ENCODE data around the gene CPLX1.
"Not testable (repeated sequence)": the region's sequence is repeated elsewhere in the genome, so short reads cannot be mapped to it uniquely, and the experiment has no call there.

CPLX1 gene

DNA sequence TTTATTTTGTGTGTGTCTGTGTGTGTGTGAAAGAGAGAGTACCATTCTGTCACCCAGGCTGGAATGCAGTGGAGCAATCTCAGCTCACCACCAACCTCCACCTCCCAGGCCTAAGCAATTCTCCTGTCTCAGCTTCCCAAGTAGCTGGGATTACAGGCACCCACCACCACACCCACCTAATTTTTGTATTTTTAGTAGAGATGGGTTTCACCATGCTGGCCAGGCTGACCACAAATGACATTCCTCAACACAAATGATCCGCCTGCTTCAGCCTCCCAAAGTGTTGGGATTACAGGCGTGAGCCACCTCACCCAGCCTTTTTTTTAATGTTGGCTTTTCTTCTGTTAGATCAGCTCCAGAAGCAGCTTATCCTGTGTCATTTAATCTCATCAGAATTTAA is 50.4 kb downstream of the CPLX1 start:
- DNase-seq (ENCODE audit: low spot score) = not testable (repeated sequence)

DNA sequence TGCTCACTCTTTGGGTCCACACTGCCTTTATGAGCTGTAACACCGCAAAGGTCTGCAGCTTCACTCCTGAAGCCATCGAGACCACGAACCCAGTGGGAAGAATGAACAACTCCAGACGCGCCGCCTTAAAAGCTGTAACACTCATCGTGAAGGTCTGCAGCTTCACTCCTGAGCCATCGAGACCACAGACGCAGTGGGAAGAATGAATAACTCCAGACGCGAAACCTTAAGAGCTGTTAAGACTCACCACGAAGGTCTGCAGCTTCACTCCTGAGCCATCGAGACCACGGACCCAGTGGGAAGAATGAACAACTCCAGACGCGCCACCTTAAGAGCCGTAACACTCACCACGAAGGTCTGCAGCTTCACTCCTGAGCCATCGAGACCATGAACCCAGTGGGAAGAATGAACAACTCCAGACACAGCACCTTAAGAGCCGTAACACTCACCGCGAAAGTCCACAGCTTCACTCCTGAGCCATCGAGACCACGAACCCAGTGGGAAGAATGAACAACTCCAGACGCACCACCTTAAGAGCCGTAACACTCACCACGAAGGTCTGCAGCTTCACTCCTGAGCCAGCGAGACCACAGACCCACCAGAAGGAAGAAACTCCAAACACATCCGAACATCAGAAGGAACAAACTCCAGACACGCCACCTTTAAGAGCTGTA is 51.4 kb downstream of the CPLX1 start:
- DNase-seq (ENCODE audit: low spot score) = not testable (repeated sequence)

DNA sequence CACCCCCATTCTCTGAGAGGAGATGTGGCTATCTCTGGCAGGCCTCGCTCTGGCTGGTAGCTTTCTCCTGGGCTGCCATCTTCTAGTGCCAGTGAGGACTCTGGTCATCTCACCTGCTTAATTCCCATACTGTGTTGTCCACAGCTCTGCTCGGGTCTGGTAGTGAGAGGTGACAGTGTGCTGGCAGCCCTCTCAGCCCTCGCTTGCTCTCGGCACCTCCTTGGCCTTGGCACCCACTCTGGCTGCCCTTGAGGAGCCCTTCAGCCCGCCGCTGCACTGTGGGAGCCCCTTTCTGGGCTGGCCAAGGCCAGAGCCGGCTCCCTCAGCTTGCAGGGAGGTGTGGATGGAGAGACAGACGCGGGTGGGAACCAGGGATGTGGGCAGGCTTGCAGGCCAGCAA is 52.7 kb downstream of the CPLX1 start:
- DNase-seq (ENCODE audit: low spot score) = no peak

DNA sequence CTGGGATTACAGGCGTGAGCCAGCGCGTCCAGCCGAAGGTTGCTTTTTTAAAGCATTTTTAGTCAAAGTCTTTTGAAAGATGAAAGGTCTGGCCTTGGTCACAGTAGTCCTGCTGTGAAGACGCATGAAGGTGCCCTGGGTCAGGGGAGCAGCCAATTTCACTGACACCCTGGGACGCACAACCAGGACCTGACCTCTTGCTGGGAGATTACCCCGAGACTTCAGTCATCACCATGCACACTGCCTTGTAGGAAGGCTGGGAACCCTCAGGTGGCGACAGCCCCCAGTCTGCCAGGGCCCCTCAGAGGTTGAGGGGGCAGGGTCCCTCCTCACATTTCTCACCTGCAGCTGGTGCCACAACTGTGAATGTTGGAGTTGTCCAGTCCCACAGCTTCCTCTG is 53.2 kb downstream of the CPLX1 start:
- no peak for DNase-seq (ENCODE audit: low spot score)

DNA sequence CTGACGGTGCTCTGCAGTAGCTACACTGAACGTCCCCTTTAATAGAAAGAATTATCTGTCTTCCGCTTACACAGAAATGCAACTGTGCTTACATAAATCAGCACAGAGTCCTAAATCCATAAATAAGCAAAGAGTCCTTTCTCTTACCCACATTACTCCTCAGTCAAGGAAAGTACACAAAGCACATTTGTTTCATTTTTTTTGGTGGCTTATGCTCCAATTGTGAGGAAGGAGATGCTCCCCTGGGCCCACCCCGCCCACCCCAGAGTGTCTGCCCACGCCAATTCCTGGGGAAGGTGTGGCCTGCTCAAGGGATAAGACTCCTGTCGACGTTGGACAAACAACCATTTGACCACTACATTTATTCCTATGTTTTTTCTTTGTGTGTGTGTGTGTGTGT is 53.8 kb downstream of the CPLX1 start:
- DNase-seq (ENCODE audit: low spot score) = peak; percentile 69

DNA sequence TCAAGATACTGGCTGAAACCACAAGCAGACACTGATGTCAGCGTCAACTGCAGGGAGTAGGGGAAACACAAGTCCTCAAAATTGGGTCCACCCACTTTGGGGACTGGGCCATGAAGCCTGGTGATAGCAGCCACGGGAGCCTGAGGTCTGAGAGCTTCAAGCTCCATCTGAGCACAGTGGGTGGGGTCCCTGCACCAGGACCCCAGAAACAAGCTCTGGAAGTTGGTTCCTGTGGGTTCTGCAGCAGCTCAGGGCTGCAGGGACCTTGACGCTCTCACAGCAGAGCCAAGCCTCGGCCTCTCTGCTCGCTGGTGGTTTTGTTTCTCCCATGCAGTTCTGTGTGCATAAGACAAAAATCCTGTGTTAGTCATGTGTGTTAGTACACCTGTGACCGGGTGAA is 54.5 kb downstream of the CPLX1 start:
- DNase-seq (ENCODE audit: low spot score) = no peak

DNA sequence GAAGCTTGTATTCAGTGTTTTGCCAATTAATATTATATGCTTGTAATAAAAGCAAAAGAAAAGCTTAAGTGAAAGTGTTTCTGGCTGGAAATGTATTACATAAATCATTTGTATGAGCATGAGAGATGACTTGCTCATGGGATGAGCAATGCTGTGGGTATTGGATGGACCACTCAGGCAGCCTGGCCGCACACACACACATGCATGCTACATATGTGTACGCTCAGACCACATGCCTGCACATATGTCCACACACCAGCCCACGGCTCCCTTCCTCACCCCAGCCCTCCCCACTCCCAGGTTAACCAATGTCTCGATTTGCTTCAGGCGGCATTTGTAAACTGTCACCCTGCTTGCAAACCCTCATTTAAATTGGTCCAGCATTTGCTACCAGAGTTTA is 55.9 kb downstream of the CPLX1 start:
- DNase-seq (ENCODE audit: low spot score) = no peak

DNA sequence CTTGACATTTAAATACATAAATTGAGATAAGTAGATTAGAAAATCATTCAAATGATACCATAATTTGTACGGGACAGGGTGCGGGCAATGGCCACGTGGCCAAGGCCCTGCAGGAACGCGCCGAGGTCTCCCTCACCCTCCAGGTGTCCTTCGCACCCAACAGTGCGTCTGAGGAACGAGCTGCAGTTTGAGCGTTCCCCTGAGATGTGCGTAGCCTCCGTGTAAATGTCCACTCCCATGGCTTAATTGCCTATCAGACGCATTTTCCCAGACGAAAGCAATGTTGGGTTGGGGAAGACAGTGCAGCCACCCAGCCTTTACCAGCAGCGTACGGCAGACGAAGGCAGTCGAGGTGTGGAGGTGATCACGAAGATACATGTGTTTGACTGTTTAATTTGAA is 56.4 kb downstream of the CPLX1 start:
- DNase-seq (ENCODE audit: low spot score) = no peak

DNA sequence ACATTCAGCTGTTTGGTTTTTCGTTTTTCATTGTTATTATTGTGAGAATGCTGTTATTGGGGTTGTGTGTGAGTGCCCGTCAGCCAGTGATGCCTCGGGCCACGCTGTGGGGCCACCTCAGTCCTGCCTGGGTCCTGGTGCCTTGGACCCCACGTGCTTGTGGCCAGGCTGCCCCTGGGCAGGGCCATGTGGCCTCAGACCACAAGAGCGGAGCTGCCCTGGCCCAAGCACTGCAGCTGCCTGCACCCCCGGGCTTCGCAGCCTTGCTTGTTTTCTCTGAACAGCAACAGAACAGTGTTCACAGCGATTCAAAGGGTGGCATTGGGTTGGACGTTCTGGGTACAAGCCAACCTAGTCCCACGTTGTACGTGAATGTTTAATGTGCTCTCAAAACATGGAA is 56.9 kb downstream of the CPLX1 start:
- DNase-seq (ENCODE audit: low spot score) = no peak

DNA sequence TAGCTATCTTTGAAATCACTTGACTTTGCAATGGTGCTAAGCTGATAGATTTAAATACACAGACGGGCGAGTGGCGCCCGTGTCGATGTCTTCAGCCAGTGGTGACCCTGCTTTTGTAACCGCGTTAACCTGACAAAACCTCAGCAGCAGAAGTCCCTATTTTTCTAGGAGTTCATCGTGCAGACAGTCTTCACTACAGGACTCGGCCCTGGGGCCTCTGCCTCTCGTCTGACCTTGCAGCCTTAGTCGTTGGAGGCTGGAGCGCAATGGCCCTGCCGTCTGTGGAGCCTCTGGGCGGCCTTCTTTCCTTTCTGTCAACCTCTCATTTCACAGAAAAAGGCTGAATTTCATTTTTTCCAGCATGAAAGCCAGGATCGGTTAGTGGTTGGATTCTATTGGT is 57.9 kb downstream of the CPLX1 start:
- no peak for DNase-seq (ENCODE audit: low spot score)

DNA sequence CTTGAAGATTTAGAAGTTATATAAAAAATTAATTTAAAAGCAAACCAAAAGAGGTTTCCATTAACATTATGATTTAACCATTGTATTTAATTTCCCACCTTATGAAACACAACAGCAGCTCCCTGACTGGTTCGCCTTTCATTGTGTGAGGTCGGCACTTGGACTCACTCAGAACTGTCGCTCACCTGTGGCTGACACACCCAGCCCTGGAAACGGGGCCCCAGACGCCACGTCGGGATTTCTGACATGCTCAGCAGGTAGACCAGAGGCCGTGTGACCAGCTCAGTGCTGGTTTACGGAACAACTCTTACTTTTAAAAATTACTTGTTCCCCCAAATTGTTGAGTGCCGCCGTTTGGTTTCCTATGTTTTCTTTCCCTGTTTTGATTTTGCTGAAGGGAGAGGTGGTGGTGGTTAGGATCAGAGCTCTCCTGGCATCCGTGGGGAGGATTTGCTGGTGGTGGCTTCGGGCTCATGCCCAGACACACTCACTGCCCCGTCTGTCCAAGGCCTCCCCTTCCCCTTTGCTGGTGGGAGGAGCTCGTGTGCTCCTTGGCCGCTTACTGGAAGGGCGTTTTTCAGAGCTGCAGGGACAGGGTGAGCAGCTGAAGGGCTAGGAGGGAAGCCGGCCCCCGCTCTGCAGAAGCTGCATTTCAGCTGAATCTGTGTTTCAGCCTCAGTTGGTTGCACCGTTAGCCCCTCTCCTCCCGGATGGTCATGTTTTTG is 59.2 kb downstream of the CPLX1 start:
- no peak for DNase-seq (ENCODE audit: low spot score)

DNA sequence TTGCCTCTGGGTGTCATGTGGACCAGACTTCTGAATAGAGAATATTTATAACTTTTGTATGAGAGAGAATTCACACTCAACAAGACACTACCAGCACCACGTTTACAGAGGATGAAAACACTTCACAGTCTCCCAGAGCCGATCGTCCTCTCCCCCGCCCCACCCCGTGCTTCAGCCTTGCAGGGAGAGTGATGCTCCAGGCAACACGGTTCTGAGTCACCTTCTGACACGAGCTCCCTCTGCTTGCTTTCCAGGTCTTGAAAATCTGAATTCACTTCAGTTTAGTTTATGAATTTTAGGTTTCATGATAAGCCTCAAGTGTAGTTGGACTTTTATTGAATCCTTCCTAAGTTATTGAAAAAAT is 59.8 kb downstream of the CPLX1 start:
- DNase-seq (ENCODE audit: low spot score) = no peak

DNA sequence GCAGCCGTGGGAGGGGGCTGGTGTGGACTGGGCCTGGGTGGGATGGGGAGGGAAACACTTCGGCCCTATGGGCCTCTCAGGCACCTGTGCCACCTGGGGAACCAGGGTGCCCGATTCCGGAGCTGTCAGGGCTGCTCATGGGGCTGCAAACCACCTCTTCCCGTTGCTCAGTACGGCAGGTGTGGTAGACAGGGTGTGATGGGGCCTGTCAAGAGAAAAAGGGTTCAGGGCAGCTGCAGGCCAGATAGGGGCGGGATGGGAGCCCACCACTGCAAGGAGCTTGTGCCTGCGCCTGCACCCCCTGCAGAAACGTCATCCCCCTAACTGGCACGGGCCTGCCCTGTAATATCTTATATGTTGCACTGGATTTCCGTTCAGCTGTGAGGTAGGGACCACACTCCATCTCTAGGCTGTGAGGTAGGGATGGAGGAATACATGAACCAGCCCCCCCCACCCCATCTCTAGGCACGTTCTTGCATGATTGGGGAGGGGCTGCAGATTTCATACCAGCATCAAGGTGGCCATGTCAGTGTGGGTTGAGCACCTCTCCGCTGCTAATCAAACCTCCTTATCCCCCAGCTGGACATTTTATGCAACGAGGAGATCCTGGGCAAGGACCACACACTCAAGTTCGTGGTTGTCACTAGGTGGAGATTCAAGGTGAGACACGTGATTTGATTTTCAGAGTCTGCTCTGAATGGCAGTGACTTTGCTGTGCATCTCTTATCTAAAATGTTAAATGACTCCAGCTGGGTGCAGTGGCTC is 61.3 kb downstream of the CPLX1 start:
- DNase-seq (ENCODE audit: low spot score) = no peak

DNA sequence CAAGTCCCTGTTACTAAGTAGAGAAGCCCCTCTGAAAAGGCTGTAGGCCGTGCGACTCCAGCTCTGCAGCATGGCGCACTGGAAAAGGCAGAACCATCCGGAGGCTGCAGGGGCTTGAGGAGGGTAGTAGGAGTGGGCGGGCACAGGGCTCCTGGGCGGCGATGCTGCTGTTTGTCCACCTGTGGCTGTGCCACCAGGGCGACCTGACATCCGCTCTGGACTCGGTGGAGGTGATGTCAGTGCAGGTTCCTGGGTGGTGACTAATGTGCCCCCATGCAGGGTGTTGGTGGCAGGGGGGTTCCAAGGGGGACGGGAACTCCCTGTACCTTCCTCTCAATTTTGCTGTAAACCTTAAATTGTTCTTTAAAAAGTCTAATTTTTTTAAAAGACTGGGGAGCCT is 62.0 kb downstream of the CPLX1 start:
- DNase-seq (ENCODE audit: low spot score) = no peak

DNA sequence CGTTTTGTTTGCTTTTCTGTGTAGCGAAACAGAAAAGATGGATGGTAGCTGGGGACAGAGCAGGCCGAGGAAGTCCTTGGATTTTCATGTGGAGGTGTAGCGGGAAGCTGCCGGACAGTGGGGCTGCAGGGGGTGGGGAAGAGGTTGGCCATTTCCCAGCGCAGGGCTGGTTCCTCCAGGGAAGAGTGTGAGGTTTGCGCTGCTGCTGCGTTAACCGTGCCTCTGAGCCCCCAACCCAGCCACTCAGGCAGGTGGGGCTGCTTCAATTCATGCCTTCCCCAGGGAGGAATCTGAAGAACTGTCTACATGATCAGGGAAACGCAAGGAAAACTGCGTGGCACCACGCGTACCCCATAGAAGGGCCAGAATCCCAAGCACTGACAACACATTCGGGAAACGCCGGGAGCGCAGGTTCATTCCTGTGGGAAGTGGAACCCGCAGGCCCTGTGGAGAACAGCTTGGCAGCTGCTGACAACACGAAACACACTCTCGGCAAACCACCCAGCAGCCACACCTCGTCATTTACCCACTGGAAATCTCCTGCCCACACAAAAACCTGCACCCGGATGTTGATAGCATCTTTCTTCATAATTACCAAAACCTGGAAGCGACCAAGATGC is 62.6 kb downstream of the CPLX1 start:
- no peak for DNase-seq (ENCODE audit: low spot score)

DNA sequence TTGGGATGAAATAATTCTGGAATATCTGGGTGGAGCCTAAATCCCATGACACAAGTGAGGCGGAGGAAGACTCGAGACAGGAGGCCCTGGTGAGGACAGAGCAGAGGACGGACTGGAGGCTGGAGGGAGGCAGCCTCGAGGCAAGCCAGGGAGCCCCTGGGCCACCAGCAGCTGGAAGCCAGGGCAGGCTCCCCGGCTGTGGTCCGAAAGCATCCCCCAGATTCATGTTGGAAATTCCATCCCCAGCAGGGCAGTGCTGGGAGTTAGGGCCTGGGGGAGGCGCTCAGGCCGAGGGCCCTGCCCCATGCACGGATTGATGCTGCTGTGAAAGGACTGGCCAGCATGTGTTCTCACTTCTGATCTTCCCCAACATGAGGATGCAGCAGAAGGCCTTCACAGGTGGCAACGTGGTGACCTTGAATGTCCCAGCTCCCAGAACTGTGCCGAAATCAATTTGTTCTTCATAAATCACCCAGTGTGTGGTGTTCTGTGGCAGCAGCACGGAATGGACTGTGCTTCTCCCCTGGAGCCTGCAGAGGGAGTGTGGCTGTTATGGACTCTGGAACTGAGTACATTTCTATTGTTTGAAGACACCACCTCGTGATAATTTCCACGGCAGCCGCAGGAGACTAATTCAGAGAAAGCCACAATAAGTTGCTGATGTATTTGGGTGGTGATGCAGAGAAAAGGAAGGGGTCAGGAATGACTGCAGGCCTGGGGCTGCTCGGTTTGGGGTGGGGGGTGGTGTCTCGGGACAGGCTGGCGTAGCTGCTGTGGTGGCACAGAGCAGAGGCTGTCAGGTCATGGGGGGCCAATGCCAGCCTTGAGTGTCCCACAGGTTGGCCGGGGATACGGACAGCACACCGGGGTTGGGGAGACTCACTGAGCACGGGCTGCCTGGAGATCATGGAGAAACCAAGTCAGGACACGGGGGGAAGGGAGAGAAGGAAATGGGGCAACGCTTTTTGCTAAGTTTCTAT is 63.4 kb downstream of the CPLX1 start:
- no peak for DNase-seq (ENCODE audit: low spot score)

DNA sequence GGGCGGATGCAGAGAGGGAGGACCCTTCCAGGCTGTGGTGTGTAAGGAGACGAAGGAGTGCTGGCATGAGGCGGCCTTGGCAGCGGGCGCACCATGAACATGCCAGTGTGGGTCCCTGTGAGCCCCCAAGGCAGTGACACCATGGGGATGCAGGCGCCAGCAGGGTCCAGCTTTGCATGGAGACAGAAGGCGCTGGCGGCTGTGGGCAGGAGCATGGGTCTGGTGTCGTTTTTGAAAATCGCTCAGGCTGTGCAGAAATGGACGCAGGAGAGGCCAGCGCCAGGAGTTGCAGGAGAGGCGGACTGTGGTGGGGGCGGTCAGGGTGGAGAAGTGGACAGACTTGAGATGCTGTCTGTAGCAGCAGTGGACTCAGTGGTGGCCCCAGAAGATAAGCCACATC is 64.2 kb downstream of the CPLX1 start:
- no peak for DNase-seq (ENCODE audit: low spot score)

DNA sequence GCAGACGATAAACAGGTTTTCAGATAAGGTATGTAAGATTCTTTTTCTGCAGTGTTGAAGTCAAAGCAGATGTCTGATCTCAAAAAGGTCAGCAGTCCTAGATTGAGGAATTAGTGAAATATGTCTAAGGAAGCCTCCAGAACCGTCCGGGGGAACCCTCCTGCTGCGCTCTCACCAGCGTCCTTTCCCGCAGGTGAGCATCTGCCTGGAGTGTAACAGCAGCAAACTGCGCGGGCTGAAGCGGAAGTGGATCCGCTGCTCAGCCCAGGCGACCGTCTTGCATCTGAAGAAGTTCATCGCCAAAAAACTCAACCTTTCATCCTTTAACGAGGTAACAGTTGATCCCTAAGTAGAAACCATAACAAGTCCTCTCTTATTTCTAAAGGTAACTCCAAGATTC is 64.8 kb downstream of the CPLX1 start:
- DNase-seq (ENCODE audit: low spot score) = no peak

DNA sequence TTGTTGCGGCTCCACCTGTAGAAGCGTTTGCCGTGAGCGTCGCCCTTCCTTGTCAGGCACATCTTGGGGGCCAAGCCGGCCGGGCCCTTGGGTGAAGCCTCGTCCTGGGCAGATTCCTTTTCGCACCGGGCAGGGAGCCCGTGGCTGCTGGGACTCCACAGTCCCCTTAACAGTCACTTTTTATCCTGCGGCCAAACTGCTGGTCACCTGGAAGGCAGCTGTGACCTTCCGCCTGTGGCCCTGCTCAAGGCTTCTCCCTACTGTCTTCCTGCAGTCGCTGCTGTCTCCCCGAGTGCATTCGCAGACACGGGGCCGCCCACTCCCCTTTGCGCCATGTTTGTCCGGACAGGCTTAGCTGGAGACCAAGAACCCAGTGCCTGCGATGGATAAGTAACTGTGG is 65.3 kb downstream of the CPLX1 start:
- DNase-seq (ENCODE audit: low spot score) = no peak

DNA sequence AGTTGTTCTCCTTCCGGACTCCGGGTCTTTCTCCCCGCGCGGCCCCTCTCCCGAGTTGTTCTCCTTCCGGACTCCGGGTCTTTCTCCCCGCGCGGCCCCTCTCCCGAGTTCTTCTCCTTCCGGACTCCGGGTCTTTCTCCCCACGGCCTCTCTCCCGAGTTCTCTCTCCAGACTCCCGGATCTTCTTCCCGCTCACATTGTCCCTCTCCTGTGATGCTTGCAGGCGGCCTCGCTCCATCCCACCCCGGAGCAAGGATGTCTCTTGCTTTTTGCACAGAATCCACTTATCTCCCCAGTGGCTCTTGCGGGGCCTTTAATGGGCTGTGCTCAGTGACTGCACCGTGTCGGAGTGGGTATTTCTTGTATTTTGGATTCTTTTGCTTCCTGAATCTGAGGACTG is 66.1 kb downstream of the CPLX1 start:
- DNase-seq (ENCODE audit: low spot score) = not testable (repeated sequence)

DNA sequence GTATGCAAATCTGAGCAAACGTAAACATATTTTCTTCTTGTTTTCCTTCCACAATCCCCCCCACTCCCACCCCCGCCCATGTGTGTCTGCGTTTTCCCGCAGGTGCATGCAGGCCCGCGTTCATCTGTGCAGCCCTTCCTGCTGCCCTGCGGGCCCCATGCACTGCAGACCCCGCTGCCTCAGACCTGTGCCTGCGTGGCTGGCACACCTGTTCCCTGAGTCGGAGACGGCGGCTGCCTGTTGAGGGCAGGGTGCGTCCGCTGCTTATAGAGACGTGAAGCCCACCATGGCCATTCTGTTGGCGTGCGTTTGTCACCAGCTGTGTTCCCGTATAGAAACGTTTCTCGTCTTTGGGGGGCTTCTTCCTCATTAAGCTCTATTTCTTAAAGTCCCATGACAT is 68.8 kb downstream of the CPLX1 start:
- DNase-seq (ENCODE audit: low spot score) = no peak

Measured in COLO829 (cell line).